GDM1 (cell line): ENCODE measurements around the gene PWWP2B.
A peak's percentile ranks its signal among the peaks of the same experiment; 100 is the strongest.
"Not testable (repeated sequence)": the region's sequence is repeated elsewhere in the genome, so short reads cannot be mapped to it uniquely, and the experiment has no call there.

ENCODE experiments used
- DNase-seq: peaks from one replicate; lab custom pipeline; 2025; lab: John Stamatoyannopoulos, UW

PWWP2B gene

DNA sequence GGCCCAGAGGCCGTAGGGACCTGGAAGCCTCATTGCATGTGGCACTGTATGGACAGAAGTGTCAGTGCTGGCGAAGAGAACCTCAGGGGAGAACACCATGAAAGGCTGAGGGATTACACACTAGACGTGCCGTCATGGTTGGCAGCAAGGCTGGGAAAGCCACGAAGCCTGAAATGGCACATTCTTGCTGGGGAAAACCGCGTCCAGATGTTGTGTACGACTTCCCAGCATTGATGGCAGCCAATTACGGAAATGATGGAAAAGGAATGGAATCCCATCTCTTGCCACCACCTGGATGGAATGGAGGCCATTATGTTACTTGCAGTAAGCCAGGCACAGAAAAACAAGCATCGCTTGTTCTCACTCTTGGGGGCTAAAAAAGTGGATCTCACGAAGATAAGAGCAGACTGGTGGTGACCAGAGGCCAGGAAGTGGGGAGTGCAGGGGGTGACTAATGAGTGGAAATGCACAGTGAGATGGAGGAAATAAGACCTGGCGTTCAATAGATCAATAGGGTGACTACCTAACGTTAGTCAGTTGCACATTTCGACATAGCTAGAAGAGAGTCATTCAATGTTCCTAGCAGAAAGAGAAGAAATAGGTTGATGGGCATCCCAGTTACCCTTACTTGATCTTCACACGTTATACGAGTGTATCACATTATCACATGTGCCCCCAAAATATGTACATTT, 14.6 kb upstream of the PWWP2B start:
- DNase-seq: no peak

DNA sequence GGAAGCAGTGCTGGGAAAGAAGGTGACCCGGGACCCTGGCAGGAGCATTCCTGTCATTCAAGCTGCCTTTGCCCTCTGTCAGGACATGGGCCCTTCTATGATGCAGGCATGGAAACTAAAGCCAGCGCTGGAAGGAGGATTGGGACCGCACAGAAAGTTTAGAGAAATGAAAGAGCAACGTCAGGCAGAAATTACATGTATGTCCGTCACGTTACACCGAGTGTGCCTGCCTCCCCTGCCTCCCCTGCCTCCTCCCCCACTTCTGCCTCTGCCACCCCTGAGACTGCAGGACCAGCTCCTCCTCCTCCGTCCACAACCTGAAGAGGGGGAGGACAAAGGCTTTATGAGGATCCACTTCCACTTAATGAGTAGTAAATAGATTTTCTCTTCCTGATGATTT, 13.9 kb upstream of the PWWP2B start:
- no peak for DNase-seq

DNA sequence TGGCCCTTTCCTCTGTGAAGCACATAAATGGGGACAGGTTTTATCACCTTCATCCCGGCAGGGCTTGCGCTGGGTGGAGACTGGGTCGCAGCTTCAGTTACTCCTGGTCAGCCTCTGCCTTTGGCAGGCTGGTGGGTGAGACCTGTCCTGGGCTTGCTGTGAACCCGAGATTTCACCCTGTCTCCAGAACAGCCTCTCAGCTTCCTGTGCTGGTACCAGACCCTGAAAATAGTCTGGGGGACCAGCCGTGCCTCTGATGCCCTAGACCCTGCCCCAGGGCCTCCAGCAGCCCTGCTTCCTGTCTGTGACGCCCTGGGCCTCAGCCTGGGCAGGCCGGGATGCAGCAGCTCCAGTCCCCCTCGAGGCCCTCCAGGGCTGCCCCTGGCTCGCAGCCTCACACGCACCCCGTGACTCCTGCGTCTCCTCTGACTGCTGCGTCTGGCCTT, 13.2 kb upstream of the PWWP2B start:
- DNase-seq: no peak

DNA sequence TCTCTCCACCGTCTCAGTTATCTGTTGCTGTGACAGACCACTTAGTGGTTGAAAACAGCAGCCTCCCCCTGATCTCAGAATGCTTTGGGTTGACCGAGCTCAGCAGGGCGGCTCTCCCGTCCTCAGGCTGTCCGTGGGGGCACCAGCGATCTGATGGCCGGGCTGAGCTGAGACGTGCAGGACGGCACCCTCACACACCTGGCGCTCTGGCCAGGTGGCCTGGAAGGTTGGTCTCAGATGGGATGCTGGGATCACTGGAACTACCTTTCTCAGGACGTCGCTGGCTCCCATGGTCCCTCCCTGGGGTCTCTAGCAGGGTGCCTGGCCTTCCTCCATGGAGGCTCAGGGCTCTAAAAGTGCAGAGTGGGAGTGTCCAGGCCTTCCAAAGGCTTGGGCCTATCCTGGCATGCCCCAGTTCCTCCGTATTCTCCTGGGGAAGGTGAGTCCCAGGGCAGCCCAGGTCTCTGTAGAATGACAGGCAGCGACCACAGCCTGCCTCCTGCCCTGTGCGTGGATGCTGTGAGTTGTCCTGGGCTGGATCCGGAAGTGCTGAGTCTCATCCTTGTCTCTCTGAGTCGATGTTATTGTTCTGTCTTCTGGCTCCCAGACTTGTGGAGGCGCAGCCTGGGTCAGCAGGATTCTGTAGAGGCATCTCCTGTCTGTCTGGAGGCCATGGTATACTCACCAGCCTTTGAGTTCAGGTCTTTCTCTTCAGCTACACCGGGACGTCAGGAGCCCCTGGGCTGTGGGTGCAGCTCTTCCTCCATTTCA, 12.2 kb upstream of the PWWP2B start:
- no peak for DNase-seq

DNA sequence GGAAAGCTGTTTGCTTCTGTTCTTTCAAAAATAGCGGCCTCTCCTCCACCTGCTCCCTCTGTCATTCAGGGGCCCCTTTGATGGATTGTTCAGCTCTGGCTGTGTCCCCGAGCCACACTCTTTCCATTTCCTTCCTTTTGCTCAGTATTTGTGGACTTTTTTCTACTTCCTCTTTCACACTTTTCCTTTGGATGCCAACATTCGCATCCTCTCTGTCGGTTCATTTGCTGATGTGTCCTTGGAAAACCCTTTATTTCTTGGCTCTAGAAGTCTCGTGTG, 11.7 kb upstream of the PWWP2B start:
- DNase-seq: peak; percentile 65

DNA sequence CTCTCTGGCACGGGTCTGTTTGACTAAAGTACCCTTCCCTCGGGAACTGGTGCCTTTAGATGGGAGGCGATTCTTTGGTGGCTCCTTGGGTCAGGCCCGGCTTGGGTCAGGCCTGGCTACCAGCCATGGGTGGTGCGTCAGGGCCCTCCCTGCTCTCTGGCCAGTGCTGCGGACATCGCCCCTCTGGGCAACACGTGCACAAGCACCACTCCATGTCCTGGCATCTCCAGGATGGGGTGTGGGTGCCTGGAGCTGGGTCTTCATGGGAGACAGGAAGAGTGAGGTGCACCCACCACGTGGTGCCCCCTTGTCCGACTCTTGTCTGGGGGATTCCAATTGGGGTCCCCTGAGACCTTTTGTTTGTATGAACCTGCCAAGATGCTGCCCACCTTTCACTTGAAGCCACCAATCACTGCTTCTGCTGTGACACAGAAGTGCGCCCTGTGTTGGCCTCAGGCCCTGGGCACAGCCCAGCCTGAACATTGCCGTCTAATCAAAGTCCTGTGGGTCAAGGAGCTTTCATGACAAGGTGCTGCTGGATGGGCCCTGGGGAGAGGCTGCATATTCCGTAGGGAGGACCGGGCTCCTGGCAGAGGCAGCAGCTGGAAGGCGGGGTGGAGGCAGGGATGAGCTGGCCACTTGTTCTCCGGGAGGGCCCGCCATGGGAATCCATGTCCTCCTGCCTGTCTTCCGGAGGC, 11.1 kb upstream of the PWWP2B start:
- DNase-seq: no peak

DNA sequence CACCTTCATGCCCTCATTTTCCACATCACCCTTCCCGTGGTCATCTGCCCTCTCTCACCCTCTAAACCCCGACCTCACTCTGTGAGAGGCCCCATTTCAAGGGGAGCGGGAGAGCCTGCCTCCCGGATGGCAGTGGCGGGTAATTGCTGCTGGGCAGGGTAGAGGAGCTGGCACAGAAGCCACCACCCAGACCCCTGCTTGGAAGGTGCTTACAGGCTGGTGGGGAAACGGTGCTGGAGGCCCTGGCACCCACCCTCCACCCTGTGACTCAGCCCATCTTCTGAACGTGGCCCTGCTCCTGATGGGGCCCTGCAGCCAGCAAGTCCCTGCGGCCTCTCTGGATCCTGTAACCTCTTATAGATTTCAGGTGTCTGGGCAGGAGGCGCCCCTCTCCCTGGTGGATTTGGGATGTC, 10.6 kb upstream of the PWWP2B start:
- DNase-seq: no peak

DNA sequence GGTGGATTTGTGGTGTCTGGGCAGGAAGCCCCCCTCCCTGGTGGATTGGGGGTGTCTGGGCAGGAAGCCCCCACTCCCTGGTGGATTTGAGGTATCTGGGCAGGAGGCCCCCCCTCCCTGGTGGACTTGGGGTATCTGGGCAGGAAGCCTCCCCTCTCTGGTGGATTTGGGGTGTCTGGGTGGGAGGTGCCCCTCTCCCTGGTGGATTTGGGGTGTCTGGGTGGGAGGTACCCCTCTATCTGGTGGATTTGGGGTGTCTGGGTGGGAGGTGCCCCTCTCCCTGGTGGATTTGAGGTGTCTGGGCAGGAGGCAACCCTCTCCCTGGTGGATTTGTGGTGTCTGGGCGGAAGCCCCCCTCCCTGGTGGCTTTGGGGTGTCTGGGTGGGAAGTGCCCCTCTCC, 10.1 kb upstream of the PWWP2B start:
- DNase-seq: not testable (repeated sequence)

DNA sequence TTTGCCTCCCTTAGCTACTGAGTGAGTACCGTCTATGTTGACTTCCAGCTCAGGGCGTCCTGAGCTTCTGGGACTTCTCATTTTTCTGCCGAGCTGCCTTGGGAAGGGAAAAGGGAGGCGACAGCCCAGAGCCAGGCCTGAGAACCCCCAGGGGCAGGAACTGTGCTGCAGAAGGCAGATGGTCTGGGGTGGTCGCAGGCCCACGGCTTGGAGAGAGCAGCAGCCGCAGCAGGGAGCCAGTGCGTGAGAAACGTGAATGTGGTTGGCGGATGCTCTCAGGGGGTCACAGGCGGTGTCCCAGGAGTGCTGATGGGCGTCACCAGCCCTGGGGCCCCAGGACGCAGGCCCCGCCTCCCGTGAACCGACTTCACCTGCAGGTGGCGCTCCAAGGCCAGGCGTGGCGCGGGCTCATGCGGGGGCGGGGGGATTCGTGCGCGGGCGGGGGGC, 9.2 kb upstream of the PWWP2B start:
- peak; percentile 78 for DNase-seq

DNA sequence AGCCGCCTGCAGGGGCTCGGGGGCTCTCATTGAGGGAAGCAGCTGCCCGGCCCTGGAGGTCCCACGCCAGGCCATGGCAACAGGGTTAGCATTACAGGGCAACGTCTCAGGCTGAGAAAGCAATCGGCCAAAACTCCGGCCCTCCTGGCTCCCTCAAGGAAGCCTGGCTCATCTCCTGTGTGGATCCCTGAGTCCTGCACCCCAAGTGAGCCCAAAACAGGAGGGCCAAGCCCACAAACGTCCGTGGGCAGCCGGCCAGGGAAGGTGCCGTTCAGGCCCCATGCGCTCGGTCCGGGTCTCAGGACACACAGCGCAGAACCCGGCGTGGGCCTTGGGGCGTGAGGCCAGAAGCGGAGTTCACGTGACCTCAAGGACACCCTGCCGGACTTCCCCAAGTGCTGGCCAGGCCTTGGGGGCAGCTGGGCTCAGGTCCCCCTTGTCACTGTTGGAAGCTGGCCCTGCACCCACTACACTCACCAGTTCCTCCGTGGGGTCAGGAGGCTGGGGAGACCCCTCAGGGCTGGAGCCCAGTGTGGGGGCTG, 8.0 kb upstream of the PWWP2B start:
- DNase-seq: no peak

DNA sequence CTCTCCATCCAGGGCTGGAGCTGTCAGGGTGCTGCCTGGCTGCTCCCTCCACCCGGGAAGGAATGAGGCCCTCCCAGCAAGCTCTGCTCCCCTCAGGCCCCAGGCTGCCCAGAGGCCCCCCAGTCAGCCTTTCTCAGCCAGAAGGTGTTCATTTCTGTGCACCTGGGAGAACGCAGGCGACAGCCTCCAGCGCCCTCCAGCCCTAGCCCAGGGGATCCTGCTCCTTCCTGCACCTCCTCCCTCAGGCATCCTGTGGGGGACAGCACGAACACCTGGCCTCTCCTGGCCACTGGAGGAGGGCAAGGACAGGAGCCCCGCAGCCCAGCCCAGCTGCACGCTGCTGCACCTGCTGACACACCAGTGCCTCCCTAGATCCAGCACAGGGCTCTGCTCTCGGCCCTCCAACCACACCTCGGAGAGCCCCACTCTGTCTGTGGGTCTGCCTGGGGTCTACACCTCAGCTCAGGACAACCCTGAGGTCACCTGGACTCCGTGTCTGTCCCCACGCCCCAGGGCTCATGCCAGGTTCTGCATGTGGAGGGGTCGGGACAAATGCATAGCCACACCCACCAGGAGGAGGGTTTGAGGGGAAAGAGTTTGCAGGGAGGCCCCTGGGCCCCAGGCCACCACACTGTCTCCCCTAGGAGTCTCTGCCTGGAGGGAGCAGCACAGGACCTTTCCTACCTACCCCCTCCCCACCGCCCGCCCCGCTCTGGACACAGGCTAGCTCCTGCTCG, 7.4 kb upstream of the PWWP2B start:
- DNase-seq: no peak

DNA sequence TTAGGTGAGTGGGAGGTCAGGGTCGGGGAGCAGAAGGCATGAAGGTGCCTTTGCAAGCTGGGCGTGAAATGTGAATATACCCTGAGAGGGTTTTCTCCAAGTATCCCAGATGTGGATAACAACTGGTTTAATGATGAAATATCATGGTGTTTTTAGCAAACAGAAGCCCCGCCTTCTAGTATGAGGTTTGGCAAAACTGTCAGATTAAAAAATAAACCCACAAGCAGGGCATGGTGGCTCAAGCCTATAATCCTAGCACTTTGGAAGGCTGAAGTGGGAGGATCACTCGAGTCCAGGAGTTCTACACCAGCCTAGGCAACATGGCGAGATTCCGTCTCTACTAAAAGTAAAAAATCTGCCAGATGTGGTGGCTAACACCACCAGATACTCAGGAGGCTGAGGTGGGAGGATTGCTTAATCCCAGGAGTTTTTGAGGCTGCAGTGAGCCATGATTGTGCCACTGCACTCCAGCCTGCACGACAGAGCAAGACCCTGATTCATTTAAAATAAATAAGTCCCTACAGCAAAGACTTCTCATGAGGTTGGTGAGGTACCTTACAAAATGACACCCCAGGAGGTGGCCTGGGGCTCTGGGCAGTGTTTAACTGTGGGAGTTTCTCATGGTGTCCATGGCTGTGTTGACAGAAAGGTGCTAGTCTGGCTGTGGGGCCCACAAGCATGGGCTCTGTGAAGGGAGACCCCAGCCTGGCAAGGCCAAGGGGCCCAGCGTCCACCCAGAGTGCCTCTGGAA, 6.7 kb upstream of the PWWP2B start:
- no peak for DNase-seq

DNA sequence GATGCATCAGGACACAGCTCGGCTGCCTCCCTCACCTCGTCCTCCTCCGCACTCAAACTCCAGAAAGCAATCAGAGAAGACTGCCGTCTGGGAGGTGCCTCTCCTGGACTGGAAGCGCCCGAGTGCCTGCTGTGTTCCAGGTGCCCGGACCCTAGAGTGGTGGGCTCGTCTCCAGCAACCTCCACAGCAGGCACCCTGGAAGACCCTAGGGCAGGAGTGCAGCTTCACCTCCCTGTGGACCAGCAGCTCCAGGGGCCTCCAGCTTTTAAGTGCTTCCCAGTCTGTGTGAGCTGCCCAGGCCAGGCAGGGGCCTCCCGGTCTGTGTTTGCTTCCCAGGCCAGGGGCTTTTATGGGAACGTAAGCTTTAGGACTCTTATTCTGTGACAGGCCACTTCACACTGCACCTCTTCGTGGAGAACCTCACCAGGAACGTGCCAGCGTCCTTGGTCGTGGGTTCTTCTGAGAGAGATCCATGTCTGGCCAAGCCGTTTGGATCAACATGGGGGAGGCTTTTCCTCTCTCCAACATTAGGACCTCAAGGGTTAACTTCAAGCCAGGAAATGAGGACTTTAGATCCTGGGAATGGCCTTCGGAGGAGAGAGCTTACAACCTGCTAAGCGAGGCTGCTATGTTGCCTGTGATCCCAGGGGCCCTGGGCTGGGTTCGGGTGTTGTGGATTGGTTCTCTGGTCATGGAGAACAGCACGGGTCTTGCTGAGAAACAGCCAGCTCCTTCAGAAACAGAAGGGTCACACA, 5.9 kb upstream of the PWWP2B start:
- DNase-seq: no peak

DNA sequence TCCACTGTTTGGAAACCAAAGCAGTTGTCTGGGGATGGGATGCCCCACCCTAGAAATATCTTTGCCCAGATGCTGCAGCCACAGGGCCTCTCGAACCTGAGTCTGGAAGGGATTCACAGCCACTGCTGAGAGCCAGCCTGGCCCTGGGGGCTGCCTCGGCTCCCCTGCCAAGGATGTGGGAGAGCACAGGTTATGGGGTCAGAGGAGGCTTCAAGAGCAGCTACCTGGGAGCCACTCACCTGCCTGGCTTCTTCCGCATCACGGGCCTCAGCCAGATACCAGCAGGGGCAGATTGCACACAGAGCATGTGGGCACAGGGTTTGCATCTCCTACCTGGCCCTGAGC, 5.4 kb upstream of the PWWP2B start:
- DNase-seq: no peak

DNA sequence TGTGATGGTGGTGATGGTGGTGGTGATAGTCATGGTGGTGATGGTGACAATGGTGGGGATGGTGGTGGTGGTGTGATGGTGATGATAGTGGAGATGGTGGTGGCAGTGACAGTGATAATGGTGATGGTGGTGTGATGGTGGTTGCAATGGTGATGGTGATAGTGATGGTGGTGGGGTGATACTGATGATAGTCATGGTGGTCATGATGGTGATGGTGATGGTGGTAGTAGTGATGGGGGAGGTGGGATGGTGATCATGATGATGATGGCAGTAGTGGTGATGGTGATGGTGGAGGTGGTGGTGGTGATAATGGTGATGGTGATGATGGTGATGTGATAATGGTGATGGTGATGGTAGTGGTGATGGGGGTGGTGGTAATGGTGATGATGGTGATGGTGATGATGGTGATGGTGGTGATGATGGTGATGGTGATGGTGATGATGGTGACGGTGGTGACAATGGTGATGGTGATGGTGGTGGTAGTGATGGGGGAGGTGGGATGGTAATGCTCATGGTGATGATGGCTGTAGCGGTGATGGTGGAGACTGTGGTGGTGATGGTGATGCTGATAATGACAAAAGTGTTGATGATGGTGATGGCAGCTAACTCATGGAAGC, 4.7 kb upstream of the PWWP2B start:
- DNase-seq: no peak

DNA sequence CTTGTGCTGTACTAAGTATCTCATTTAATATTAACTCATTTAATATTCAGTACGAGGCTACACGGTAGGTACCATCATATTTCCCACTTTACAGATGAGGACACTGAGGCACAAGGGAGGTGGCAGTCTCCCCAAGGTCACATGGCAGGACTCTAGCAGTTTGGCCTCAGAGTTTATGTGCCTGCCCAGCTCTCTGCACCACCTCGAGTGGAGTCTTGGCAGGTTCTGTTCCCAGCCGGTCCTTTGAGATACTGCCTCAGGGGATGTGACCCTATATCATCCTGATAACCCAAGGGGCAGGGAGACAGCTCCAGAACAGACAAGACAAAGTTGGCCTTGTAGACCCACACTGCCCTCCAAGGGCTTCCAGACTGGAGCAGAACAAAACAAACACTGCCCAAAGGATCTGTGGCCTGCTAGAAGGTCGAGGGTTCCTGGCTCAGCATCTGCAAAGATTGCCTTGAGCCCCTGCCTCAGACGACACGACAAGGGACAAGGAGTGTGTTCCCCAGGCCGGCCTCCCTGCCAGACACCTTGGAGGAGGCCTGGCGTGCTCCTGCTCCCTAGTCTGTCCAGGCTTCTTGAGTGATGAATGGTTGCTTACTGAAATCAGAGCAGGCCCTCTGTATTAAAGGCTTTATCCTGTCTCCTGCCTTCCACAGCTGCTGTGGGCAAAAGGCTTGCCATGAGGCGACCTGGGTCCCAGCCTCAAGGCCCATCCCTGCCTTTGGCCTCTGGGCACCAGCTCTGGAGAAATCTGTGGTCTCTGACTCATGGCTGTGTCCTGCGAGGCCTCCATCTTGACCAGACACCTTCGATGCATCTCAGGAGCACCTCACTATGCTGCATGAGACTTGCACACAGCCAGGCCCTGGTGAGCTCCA, 3.9 kb upstream of the PWWP2B start:
- no peak for DNase-seq

DNA sequence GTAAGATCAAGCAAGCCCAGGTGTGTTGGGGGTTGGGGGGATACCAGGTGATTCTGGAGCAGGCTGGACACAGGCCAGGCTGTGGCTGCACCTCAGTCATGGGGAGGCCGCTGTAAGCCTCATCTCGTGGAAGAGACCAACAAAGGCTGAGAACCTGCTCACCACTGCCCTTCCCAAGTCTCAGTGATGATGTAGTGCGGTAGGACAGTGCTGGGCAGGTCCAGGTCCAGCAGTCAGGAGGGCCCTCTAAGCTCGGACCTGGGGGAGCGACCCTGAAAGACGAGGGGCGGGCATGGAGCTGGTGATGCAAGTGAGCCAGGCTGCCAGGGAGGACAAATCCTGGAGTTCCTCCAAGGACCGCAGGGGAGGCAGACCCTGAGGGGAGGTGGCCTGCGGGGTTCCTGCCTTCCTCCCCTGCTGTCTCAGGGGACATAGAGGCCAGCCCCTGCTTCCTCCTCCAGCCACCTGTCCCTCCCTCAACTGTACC, 3.3 kb upstream of the PWWP2B start:
- no peak for DNase-seq

DNA sequence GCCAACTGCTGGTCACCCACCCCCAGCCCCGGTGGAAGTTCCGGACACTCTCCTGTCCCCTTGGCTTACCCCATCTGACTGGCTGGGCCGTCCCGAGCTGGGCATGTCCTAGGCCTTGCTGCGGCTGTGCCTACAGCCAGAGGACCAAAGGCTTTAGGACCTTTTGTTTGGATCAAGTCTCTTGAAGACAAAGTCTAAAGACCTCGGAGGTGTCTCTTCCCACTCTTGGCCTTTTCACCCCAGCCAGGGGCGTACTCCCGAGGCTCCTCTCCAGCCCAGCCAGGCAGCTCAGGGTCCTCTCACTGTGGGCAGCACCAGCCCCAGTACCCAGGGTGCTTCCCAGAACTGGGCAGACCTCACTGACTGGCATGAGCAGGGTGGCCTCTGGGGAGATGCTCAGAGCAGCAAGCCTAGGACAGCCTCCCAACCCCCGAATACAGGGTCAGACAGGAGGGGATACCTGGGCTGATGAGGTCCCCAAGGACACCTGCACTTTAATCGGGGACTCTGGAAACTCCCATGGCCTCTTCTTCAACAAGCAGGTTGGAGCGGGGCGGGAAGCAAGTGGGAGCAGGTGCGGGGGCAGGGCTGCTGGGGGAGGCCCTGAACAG, 2.7 kb upstream of the PWWP2B start:
- DNase-seq: no peak
